KG1 (cell line): ENCODE results near the gene USP25.
"Not testable (repeated sequence)": the region's sequence is repeated elsewhere in the genome, so short reads cannot be mapped to it uniquely, and the experiment has no call there.

Experiments
- DNase-seq: peaks from one replicate; lab custom pipeline; 2025; lab: John Stamatoyannopoulos, UW

USP25 gene

DNA sequence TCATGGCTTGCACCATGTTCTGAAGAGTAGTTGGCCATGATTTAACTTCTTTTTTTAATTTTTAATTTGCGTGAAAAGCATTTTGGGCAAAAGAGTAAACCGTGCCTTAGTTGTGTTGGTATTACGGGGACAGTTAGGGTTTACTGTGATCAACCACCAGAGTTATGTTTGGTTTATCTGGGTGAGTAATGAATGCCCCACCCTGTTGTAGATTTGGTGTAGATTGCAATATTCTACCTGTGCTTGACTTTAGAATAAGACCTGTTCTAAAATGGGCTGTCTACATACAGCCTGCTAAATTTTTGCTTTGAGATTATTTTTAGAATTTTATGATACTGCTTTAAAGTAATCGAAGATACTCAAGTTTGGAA, 1.4 kb downstream of the USP25 start:
- no peak for DNase-seq

DNA sequence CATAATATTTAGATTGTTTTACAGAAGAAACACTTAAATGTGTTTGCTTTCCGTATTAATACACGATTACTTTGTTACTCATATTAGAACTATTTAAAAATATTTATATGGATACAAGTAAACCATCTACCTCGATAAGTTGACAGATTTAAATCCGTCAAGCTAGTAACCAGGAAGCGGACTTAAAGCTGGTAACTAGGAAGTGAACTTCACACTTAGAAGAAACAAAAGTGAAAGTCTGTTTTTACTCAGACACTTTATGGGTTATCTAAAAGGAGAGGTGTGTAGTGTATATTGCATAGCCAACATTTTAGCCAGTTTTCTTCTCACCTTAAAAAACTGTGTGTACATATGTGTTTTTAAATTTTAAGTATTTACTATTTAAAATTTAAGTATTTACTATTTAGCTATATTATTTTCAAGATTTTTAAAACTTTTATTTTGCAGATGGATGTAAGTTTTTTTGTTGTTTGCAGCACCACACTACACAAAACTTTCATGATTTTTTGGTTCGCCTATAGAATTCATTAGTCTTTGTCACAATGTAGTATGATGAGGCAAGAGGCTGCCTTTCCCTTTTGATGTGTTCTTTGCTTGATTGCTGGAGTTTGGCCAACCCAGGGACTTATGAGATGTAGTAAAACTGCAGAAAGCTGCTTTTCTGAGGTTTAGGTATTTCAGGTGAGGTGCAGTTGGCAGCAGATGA, 2.7 kb downstream of the USP25 start:
- peak; percentile 27 for DNase-seq

DNA sequence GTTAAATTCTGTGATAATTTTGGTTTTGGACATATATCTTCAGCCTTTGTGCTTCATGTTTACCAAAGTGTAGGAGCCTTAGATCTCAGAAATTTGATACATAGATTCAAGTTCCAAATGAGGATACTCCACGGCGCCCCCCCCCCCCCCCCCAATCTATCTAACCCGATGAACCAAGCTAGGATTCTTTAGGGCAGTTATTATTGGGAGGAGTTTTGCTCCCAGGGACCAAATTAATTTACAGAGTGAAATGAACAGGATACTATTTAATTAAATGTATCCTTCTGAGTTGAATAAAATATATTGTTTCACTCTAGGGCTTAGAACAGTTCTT, 3.2 kb downstream of the USP25 start:
- no peak for DNase-seq

DNA sequence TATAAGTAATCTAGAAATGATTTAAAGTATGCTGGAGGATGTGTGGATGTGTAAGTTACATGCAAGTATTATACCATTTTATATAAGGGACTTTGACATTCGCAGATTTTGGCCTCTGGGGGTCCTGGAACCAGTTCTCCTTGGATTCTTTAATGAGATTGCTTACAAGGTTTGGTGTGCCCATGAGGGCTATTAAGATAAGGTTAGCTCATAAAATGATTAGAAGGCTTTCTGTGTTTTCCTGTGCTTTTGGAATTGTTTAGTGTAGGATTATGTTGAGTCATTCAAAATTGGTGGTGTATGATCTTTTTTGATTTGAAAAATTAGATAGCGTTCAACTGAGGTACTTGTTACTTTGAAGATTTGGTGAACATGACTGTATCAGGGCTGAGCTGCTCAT, 5.6 kb downstream of the USP25 start:
- DNase-seq: no peak

DNA sequence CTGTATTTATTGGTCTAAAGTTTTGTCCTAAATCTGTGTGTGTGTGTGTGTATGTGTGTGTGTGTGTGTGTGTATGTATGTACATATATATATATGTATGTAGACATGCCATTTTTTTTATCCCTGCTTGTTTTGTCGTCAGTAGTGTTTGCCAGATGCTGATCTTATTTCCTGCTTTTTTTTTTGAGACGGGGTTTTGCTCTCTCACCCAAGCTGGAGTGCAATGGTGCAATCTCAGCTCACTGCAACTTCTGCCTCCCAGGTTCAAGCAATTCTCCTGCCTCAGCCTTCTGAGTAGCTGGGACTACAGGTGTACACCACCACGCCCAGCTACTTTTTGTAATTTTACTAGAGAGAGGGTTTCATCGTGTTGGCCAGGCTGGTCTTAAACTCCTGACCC, 6.1 kb downstream of the USP25 start:
- not testable (repeated sequence) for DNase-seq

DNA sequence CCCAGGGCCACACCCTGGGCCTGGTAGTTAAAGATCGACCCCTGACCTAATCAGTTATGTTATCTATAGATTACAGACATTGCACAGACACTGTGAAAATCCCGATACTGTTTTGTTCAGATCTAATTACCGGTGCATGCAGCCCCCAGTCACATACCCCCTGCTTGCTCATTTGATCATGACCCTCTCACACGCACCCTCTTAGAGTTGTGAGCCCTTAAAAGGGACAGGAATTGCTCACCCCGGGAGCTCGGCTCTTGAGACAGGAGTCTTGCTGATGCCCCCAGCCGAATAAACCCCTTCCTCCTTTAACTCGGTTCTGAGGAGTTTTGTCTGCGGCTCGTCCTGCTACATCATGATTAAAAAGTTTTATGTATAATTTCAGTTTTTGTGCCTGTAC, 9.0 kb downstream of the USP25 start:
- DNase-seq: not testable (repeated sequence)

GRCh38 chr21:15740383-15740782, 10.6 kb downstream of the USP25 start:
- DNase-seq: no peak

- DNase-seq: no peak
These were observed 11.7 kb downstream of the USP25 start for GRCh38 chr21:15741510-15741909.

- no peak for DNase-seq
These were observed 12.4 kb downstream of the USP25 start for GRCh38 chr21:15742052-15742670.

DNA sequence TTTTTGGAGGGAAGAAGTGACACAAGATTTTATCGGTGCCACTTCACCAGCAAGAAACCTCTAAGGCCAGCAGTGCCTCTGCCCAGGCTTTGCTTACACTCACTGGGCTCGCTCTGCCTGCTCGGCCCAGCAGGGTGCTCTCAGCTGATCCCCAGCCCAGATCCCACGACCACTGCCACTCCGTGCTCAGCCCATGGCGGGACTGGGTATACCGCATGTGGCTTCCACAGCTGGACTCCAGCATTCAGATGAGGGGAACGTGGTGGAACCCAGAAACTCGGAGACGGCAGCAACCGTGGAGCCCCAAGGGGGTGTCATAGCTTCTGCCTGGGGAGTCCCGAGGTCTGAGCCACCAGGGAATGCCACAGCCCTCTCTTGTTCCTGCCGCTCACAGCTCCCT, 12.9 kb downstream of the USP25 start:
- no peak for DNase-seq

- DNase-seq: no peak
These were observed 13.8 kb downstream of the USP25 start for GRCh38 chr21:15743593-15743992.

- no peak for DNase-seq
These were observed 15.1 kb downstream of the USP25 start for GRCh38 chr21:15744926-15745325.

GRCh38 chr21:15748586-15748985, 18.8 kb downstream of the USP25 start:
- DNase-seq: no peak

- DNase-seq: no peak
These were observed 19.5 kb downstream of the USP25 start for GRCh38 chr21:15749082-15749860.

DNA sequence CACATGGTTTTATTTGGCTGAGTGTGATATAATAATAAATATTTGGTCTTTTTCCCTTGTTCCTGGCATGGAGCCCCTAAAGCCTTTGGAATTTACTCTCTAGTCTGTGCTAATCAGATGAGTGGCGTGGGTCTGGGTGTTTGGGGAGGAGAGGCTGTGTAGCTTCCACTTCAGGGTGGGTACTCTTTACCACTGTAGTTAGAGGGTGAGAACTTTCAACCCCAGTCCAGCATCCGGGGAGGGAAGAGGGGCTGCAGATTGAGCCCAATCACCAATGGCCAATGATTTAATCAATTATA, 20.0 kb downstream of the USP25 start:
- no peak for DNase-seq

DNA sequence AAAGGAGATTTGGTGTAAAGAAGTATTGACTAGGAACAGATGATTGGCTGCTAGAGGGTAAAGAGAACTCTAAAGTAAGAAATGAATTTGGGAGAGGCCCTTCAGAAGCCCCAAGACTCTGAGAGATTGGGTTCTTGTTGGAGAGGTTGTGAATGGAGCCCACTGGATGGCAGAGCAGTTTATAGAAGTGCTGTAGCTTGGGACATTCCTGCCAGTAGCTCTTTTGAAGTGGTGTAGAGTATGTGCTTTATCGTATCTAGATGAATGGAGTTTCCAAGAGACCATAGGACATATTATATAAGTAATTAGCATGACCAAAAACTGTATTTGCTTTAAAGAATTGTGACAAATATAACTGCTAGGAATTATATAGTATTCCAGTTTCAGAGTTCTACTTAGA, 21.3 kb downstream of the USP25 start:
- no peak for DNase-seq

- DNase-seq: no peak
These were observed 21.8 kb downstream of the USP25 start for GRCh38 chr21:15751546-15751945.

DNA sequence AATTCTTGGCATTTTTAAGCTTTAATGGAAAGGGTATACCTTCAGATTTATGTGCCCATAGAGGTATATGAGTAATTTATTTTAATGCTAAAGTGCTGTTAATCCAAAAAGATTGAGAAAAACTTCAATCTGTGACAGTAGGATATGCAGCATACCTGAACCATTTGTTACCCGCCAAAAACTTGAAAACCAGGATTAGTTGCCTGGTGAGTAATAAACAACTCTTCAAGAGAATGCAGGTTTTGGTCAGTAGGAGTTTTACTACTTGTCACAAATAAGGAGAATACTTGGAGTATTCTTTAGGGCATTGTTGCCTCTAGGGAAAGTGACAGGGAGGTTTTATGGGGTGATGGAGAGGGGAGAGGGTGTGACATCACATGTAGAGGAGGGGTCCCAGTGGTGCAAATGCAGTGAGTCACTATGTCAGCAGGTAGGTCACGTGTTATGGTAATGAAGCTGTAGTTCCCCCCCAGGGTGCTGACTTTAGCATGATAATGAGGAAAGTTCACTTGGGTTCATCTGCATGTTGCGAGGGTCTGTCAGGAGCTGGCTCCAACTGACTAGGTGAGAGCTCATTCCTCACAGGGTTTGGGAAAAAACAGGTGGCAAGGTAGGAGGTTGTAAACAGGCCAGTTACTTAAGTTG, 23.1 kb downstream of the USP25 start:
- DNase-seq: no peak

DNA sequence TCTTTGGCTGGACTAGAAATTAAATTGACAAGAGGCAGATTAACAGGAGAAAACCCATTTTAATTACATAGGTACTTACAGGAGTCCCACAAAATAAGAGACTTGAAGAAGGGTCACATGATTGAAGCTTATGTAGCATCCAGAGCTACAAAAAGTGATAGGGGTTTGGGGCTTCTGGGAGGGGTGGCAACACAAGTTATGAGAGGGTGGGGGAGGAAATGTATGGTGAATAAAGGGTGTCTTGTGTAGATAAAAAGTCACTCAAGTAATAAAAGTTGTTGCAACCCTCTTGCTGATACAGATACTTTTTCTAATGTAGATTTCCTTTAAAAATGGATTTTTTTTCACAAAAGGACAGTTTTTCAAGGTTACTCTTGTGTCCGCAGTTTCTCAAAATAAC, 24.0 kb downstream of the USP25 start:
- DNase-seq: no peak

DNA sequence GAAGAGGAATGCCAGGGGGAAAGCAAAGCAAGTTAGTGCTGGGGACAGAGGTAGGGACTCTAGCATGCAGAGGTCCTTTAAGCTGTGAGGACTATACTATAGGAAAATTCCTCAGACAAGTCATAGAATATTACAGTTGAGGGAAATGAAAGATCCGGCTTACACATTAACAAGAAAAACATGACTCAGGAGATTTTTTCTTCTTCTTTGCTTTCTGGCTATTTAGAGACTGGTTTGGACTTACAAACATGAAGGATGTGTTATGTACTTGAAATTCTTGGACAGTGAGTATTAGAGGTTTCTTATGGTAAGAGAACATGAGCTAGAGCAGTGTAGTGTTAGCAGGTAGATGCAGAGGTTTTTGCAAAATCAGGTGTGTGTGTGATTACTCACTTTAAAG, 24.9 kb downstream of the USP25 start:
- DNase-seq: no peak

DNA sequence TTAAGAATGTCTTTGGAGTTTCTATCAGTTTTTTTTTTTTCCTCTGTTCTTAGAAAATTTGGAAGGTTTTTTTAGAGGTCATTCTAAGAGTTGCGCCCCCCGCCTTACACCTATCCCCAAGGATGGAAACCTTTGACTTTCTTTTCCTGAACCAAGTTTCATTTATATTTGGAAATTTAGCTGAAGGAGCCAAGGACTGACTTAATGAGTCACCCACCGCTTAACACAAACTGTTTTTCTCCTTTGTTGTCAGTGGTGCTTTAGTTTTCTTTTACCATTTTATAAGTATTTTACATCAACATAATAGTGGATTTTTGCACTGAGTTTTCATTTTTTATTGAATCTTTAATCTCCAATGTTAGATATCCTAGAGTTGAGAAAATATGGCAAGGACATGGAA, 25.3 kb downstream of the USP25 start:
- DNase-seq: no peak

- DNase-seq: no peak
These were observed 29.7 kb downstream of the USP25 start for GRCh38 chr21:15759469-15759868.

- DNase-seq: no peak
These were observed 31.8 kb downstream of the USP25 start for GRCh38 chr21:15761507-15762100.
